HG02885 (cell line): ENCODE measurements around the gene GPR65.
"Not testable (repeated sequence)": the region's sequence is repeated elsewhere in the genome, so short reads cannot be mapped to it uniquely, and the experiment has no call there.

ENCODE experiments used
- ATAC-seq: cut with Tn5 transposase; IDR thresholded peaks from one replicate; pipeline ENCODE4 v1.9.1; 2021; ENCODE audit warnings: mild to moderate bottlenecking; ENCODE audit not compliant: unreplicated experiment, poor library complexity

Gene GPR65

GRCh38 chr14:88002421-88003075, 2.4 kb upstream of the GPR65 start:
- peak; percentile 17 for ATAC-seq

DNA sequence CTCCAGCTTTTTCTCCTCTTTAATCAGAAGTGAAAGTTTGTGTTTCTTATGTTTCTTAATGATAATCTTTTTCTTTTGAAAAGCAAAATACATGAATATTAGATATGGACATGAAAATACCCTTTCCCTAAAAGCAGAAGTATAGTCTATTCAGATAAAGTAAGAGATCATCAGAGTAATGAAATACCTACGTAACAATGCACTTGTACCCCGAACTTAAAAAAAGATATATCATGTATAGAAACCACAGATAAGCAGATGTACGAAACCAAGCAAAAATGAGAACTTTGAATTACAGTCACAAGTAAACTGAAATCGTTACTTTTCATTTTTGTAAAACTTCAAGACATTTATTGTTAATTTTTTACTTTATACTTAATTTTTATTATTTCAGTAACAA, 1.5 kb upstream of the GPR65 start:
- ATAC-seq = no peak

DNA sequence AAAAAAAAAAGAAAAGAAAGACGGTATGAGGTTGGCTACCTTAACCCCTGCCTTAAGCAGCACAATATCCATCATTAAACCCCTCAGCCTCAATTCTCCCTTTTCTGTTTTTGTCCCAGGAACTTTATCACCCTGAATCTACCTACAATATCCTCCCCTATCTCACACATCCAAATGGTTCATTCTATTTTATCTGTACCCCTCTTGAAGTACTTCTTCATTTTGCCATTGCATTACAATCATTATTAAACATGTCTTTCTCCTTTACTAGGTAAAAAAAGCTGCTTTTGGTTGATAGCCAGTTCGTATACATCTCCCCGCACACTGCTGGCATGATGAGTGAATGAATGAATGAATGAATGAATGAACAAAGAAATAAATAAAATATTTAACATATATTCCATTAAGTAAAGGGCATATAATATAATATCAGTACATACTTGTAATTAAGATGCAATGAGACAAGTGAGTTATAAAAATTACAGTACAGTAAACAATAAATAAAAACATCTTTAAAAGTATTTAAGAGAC, 364 bp upstream of the GPR65 start:
- no peak for ATAC-seq

- ATAC-seq = peak; percentile 93
Measured at GRCh38 chr14:88005978-88006851, 1.3 kb downstream of the GPR65 start.

GRCh38 chr14:88007608-88008007, 2.7 kb downstream of the GPR65 start:
- no peak for ATAC-seq

- ATAC-seq = no peak
Measured at GRCh38 chr14:88008039-88008742, 3.3 kb downstream of the GPR65 start.

GRCh38 chr14:88009486-88009885, 4.6 kb downstream of the GPR65 start:
- ATAC-seq = no peak

GRCh38 chr14:88010331-88010730, 5.4 kb downstream of the GPR65 start:
- ATAC-seq = no peak

DNA sequence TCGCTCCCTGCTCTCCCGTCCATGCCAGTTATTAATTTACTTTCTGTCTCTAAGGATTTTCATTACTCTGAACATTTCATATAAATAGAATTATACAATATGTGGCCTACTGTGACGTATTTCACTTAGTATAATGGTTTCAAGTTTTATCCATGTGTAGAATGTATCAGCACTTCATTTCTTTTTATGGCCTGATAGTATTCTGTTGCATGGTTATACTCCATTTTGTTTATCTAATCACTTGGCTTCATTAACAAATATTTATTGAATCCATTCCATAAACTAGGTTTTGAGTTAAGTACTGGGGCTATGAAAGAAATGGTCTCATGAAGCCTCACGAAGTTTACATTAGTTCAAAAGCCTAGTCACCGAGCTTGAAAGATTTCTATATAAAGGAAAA, 7.6 kb downstream of the GPR65 start:
- no peak for ATAC-seq

DNA sequence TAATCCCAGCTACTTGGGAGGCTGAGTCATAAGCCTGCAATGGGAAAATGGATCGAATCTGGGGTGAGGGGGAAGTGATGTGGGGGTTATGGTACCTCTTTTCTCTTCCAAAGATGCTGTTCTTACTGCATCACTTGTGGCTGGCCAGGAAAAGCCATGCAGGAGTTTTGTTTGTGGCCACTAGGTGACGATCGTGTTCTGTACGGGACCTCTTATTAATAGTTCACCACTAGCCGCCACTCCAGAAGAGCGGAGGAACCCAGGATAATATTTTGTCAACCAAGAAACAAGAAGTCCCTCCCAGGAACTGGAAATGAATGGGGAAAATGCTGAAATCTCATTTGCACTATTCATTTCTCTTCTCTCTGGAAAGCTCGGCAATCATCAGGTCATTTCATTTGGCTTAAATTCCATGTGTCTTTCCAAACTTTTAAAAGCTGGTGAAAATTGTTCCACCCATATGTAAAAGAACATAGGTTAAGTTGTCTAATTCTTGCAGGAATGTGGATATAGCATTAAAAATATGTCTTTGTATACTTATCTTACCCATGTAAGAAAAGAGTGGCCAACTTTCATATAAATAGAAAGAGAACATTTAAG, 8.9 kb downstream of the GPR65 start:
- ATAC-seq = peak; percentile 97

- no peak for ATAC-seq
Measured at GRCh38 chr14:88016768-88017167, 11.8 kb downstream of the GPR65 start.

GRCh38 chr14:88017535-88017934, 12.6 kb downstream of the GPR65 start:
- ATAC-seq = no peak

DNA sequence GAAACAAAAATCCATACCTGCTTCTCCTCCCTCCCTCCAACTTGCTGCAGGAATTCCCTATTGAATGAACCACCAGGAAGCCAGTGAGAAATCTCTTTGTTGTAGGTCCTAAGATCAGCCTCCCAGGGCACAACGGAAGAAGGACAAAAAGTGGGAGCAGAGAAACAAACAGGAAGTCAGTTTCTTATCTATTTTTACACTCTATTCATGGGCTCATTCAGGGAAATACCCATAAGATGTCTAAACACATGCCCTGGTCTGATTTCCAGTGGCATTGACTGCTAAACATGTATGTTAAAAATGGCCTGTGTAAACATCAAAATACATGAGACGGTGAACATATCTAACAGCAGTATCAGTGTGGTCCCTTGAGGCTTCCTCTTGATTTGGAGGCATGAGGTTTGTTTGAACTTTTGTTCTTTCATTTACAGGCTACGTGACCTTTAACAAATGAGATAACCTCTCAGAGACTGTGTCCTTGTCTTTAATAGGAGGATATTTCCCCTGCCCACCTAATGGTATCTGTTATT, 18.8 kb downstream of the GPR65 start:
- ATAC-seq = no peak

DNA sequence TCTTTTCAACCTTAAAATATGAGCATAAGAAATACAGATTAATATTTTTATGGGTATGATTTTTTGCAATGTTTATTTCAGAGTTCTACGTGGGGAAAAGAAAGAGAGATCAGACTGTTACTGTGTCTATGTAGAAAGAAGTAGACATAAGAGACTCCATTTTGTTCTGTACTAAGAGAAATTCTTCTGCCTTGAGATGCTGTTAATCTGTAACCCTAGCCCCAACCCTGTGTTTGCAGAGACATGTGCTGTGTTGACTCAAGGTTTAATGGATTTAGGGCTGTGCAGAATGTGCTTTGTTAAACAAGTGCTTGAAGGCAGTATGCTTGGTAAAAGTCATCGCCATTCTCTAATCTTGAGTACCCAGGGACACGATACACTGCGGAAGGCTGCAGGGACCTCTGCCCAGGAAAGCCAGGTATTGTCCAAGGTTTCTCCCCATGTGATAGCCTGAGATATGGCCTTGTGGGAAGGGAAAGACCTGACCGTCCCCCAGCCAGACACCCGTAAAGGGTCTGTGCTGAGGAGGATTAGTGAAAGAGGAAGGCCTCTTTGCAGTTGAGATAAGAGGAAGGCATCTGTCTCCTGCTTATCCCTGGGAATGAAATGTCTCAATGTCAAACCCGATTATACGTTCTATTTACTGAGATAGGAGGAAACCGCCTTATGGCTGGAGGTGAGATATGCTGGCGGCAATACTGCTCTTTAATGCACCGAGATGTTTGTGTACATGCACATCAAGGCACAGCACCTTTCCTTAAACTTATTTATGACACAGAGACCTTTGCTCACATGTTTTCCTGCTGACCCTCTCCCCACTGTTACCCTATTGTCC, 19.5 kb downstream of the GPR65 start:
- not testable (repeated sequence) for ATAC-seq

DNA sequence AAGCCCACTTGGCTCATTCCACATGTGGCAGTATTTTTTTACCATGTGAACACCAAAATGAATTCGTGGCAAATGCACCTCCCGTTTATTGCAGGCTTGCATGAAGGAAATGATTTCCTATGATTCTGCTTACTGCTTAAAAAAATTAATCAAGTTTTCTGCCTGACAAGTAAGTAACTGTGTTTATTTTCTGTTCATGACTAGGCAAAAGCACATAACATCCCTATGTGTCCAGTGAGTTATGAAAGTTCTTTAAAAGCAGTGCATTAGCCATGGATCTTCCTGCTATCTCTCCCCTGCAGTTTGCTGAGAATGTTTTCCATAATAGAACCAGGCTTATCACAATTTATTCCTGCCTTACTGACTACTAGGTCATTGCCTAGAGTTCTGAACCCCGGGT, 20.4 kb downstream of the GPR65 start:
- no peak for ATAC-seq

DNA sequence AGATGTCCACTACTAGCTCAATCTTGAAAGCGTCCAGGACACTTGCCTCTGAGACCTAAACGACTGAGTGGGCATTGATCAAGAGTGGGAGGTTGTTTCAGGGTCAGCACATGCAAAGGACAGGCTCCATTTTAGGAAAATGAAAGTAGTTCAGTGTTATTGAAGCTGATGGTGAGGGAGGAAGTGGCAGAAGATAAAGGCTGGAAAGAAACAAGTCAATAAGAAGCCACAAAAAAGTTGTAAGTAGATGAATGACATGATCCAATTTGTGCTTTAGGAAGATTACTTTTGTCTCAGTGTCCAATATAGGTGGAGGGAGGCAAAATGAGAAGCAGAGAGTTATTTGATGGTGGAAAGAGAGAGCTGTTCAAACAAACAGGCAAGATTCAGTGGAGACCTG, 22.0 kb downstream of the GPR65 start:
- peak; percentile 65 for ATAC-seq

DNA sequence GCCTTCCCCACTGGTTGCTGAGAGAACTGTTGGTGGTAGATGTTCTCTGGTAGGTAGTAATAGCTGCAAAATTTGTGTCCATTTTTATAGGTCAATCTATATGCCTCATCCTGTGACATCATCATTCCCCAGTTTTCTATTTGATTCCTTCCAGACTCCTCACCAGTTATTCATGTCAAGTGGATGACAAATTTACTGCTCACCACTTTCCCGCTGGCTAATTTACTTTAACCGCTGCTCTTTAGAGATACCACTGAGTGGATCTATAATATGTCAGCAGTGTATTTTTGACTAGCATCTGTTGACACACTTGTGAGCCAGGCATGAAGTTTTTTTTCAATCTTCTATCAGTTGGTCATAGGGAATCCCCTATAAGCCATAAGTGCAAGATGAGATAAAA, 24.6 kb downstream of the GPR65 start:
- no peak for ATAC-seq

DNA sequence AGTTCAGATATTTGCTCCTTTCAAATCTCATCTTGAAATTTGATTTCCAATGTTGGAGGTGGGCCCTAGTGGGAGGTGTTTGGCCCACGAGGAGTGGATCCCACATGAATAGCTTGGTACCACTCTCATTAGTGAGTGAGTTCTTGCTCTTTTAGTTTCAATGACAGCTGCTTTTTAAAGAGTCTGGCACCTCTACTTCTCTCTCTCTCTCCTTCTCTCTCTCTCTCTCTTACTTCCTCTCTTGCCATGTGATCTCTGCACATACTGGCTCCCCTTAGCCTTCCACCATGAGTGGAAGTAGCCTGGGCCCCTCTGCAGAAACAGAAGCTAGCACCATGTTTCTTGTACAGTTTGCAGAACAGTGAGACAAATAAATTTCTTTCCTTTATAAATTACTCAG, 25.1 kb downstream of the GPR65 start:
- no peak for ATAC-seq

DNA sequence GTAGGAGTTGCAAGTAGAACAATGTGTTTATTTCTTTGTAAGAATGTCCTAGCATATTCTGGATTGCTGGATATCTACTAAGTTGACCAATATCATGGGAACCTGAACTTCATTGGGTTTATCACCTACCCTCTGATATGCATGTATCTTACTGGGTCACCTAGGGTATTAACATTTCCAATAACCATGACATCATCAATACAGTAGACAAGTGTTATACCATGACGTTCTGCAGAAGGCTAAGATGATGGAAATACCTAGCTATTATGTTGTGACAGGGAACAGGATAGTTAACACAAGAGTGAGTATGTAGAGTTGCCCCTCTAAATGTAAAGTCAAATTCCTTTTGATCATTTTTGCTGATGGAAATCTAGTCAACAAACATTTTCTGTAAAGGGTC, 26.0 kb downstream of the GPR65 start:
- ATAC-seq = no peak
